Neural progenitor cell (in vitro differentiated cells): ENCODE results near the gene EFCC1. TPM values are rescaled to one million over a fixed set of nuclear protein-coding genes. Genes with fewer than 3 reads are reported as not detected.
"Not testable (repeated sequence)": the region's sequence is repeated elsewhere in the genome, so short reads cannot be mapped to it uniquely, and the experiment has no call there.

Experiments
- DNase-seq: peaks from one replicate; pipeline ENCODE4 v3.0.0-alpha.2; 2016; ENCODE audit warnings: low spot score
- H2AFZ ChIP-seq: fragments of 200-600 bp; sonication (generic); replicated peaks from 2 replicates; pipeline ENCODE4 v1.6.1; 2016; ENCODE audit warnings: antibody characterized with exemption
- H3F3A ChIP-seq: fragments of 200-600 bp; sonication (generic); 2 replicates; pipeline ENCODE4 v1.6.1; 2016; ENCODE audit warnings: antibody characterized with exemption, low read depth
- H3K27ac ChIP-seq: fragments of 200-600 bp; sonication (generic); 2 replicates; pipeline ENCODE4 v1.5.1; 2016; ENCODE audit warnings: mild to moderate bottlenecking
- H3K27me3 ChIP-seq: fragments of 200-600 bp; sonication (generic); 2 replicates; pipeline ENCODE4 v1.6.1; 2016; ENCODE audit warnings: mild to moderate bottlenecking, moderate library complexity
- H3K36me3 ChIP-seq: fragments of 200-600 bp; sonication (generic); 2 replicates; pipeline ENCODE4 v1.5.1; 2016
- H3K4me1 ChIP-seq: fragments of 200-600 bp; sonication (generic); 2 replicates; pipeline ENCODE4 v1.6.1; 2016; ENCODE audit warnings: mixed run types
- H3K4me2 ChIP-seq: fragments of 200-600 bp; sonication (generic); 2 replicates; pipeline ENCODE4 v1.6.1; 2016
- H3K4me3 ChIP-seq: fragments of 200-600 bp; sonication (generic); 2 replicates; pipeline ENCODE4 v1.5.1; 2016
- H3K79me2 ChIP-seq: fragments of 200-600 bp; sonication (generic); 2 replicates; pipeline ENCODE4 v1.6.1; 2016; ENCODE audit warnings: low read depth
- H3K9ac ChIP-seq: fragments of 200-600 bp; sonication (generic); 2 replicates; pipeline ENCODE4 v1.6.1; 2016
- H3K9me3 ChIP-seq: fragments of 200-600 bp; sonication (generic); 2 replicates; pipeline ENCODE4 v1.5.1; 2016; ENCODE audit warnings: low read depth
- H4K20me1 ChIP-seq: fragments of 200-600 bp; sonication (generic); 2 replicates; pipeline ENCODE4 v1.6.1; 2016; ENCODE audit warnings: low read depth
- H3K27ac Mint-ChIP-seq: 3 replicates; pipeline ENCODE4 v1.8.0; 2021; ENCODE audit warnings: mixed read lengths
- H3K27me3 Mint-ChIP-seq: 2 replicates; pipeline ENCODE4 v1.8.0; 2022; ENCODE audit warnings: low read depth, mild to moderate bottlenecking, inconsistent platforms, moderate library complexity, mixed read lengths; ENCODE audit not compliant: insufficient read depth
- H3K36me3 Mint-ChIP-seq: 3 replicates; pipeline ENCODE4 v1.8.0; 2021; ENCODE audit warnings: mixed read lengths
- H3K4me1 Mint-ChIP-seq: 3 replicates; pipeline ENCODE4 v1.8.0; 2021; ENCODE audit warnings: mixed read lengths
- H3K4me3 Mint-ChIP-seq: 3 replicates; pipeline ENCODE4 v1.8.0; 2021; ENCODE audit warnings: mild to moderate bottlenecking, moderate library complexity, mixed read lengths
- H3K9me3 Mint-ChIP-seq: 3 replicates; pipeline ENCODE4 v1.8.0; 2020; ENCODE audit warnings: mixed read lengths
- CTCF ChIP-seq: fragments of 200-600 bp; sonication (generic); IDR thresholded peaks from 2 replicates; pipeline ENCODE4 v1.5.1; 2017; ENCODE audit warnings: antibody characterized with exemption, mild to moderate bottlenecking
- EZH2 ChIP-seq: fragments of 200-600 bp; sonication (generic); IDR thresholded peaks from 2 replicates; pipeline ENCODE4 v1.6.1; 2017; ENCODE audit warnings: antibody characterized with exemption, mild to moderate bottlenecking, moderate library complexity
- EZH2phosphoT487 ChIP-seq: fragments of 200-600 bp; sonication (generic); IDR thresholded peaks from 2 replicates; pipeline ENCODE4 v1.6.1; 2017; ENCODE audit warnings: antibody characterized with exemption
- total RNA-seq: library from RNA; depleted of rRNA; stranded (reverse); fragments of >200 nt; gene quantifications from 2 replicates; pipeline ENCODE4 v1.2.3, GENCODE V29; 2015; ENCODE audit warnings: low replicate concordance

The EFCC1 gene
- total RNA-seq, 1 donor from 2014 or later = 1.1 TPM

- Mint-ChIP-seq H3K4me3 (no peak overlapping the region), H3K4me1 (peaks cover 4% of the 10 kb centered on the region)
- DNase-seq = no peak
Observed at GRCh38 chr3:129085165-129085715, 84.1 kb downstream of the EFCC1 start.

GRCh38 chr3:129085818-129086217 lies 84.7 kb downstream of the EFCC1 start:
- Mint-ChIP-seq H3K27ac (no peak overlapping the region), H3K9me3 (no peaks in the 10 kb centered on the region), H3K36me3 (no peaks in the 10 kb centered on the region), H3K4me3 (no peak overlapping the region), H3K27me3 (peaks cover 3% of the 10 kb centered on the region), H3K4me1 (peaks cover 4% of the 10 kb centered on the region)
- no peak overlapping the region for H3K9ac ChIP-seq
- TF ChIP-seq EZH2phosphoT487 (no peak), CTCF (no peak), EZH2 (no peak)
- H3K36me3 ChIP-seq = no peaks in the 10 kb centered on the region
- no peak overlapping the region for H3K4me3 ChIP-seq
- no peaks in the 10 kb centered on the region for H3F3A ChIP-seq
- no peak for DNase-seq
- no peaks in the 10 kb centered on the region for H3K9me3 ChIP-seq
- H3K27ac ChIP-seq = no peak overlapping the region
- no peaks in the 10 kb centered on the region for H4K20me1 ChIP-seq
- H2AFZ ChIP-seq = no peak overlapping the region
- H3K4me1 ChIP-seq = no peaks in the 10 kb centered on the region
- no peaks in the 10 kb centered on the region for H3K27me3 ChIP-seq
- no peaks in the 10 kb centered on the region for H3K79me2 ChIP-seq
- H3K4me2 ChIP-seq = no peak overlapping the region

More at GRCh38 chr3:129085165-129085715, 84.1 kb downstream of the EFCC1 start:
- H3K36me3 ChIP-seq = no peaks in the 10 kb centered on the region
- no peaks in the 10 kb centered on the region for H3K9me3 ChIP-seq
- H3K79me2 ChIP-seq = no peaks in the 10 kb centered on the region
- H3K4me1 ChIP-seq = no peaks in the 10 kb centered on the region
- Mint-ChIP-seq H3K36me3 (no peaks in the 10 kb centered on the region), H3K27ac (peak overlapping the region; percentile 42), H3K27me3 (peaks cover 3% of the 10 kb centered on the region), H3K9me3 (no peaks in the 10 kb centered on the region)
- H3K27me3 ChIP-seq = no peaks in the 10 kb centered on the region
- TF ChIP-seq EZH2phosphoT487 (no peak), EZH2 (no peak), CTCF (no peak)
- no peaks in the 10 kb centered on the region for H4K20me1 ChIP-seq
- no peak overlapping the region for H3K27ac ChIP-seq
- H3K9ac ChIP-seq = no peak overlapping the region
- no peaks in the 10 kb centered on the region for H3F3A ChIP-seq
- no peak overlapping the region for H2AFZ ChIP-seq
- no peak overlapping the region for H3K4me3 ChIP-seq
- no peak overlapping the region for H3K4me2 ChIP-seq

- no peaks in the 10 kb centered on the region for H3K9me3 Mint-ChIP-seq
- no peak for TF ChIP-seq EZH2phosphoT487
- H3K27me3 Mint-ChIP-seq = peaks cover 3% of the 10 kb centered on the region
- H3K36me3 ChIP-seq = no peaks in the 10 kb centered on the region
- no peak overlapping the region for H3K4me2 ChIP-seq
- H4K20me1 ChIP-seq = no peaks in the 10 kb centered on the region
- peaks cover 4% of the 10 kb centered on the region for H3K4me1 Mint-ChIP-seq
- no peak overlapping the region for H3K4me3 ChIP-seq
- peaks cover 1% of the 10 kb centered on the region for H3K36me3 Mint-ChIP-seq
- no peaks in the 10 kb centered on the region for H3K4me1 ChIP-seq
- H3K9ac ChIP-seq = no peak overlapping the region
- no peaks in the 10 kb centered on the region for H3F3A ChIP-seq
- H3K79me2 ChIP-seq = no peaks in the 10 kb centered on the region
- H3K9me3 ChIP-seq = no peaks in the 10 kb centered on the region
- no peak overlapping the region for H3K27ac Mint-ChIP-seq
- H2AFZ ChIP-seq = no peak overlapping the region
- H3K27me3 ChIP-seq = no peaks in the 10 kb centered on the region
- no peak overlapping the region for H3K27ac ChIP-seq
- no peak overlapping the region for H3K4me3 Mint-ChIP-seq
- DNase-seq = no peak
Observed at GRCh38 chr3:129087138-129087702, 86.1 kb downstream of the EFCC1 start.

GRCh38 chr3:129087904-129088303 lies 86.8 kb downstream of the EFCC1 start:
- not testable (repeated sequence) for H3K4me1 ChIP-seq
- DNase-seq = peak; percentile 67

GRCh38 chr3:129088312-129088711 lies 87.2 kb downstream of the EFCC1 start:
- not testable (repeated sequence) for DNase-seq, H3K4me3 Mint-ChIP-seq, H2AFZ ChIP-seq, H3K4me1 Mint-ChIP-seq, H3K36me3 Mint-ChIP-seq, H4K20me1 ChIP-seq, H3K79me2 ChIP-seq, H3K36me3 ChIP-seq, H3K4me3 ChIP-seq, H3K27ac Mint-ChIP-seq, H3F3A ChIP-seq, H3K27me3 Mint-ChIP-seq, H3K4me2 ChIP-seq, H3K9me3 ChIP-seq, H3K9ac ChIP-seq, H3K27ac ChIP-seq, H3K4me1 ChIP-seq, H3K9me3 Mint-ChIP-seq, H3K27me3 ChIP-seq

More at GRCh38 chr3:129087904-129088303, 86.8 kb downstream of the EFCC1 start:
- H3K79me2 ChIP-seq, H3K9ac ChIP-seq, H3K27me3 ChIP-seq, H3K4me1 Mint-ChIP-seq, H3K4me2 ChIP-seq, H3K4me3 ChIP-seq, H4K20me1 ChIP-seq, H3K4me3 Mint-ChIP-seq, H3K9me3 ChIP-seq, H3K27ac Mint-ChIP-seq, H3K36me3 Mint-ChIP-seq, H3K36me3 ChIP-seq, H3K27ac ChIP-seq, H2AFZ ChIP-seq, H3F3A ChIP-seq, H3K27me3 Mint-ChIP-seq, H3K9me3 Mint-ChIP-seq: not testable (repeated sequence)
